HCEC 1CT (cell line): ENCODE data around the gene PCNT.
"Not testable (repeated sequence)": the region's sequence is repeated elsewhere in the genome, so short reads cannot be mapped to it uniquely, and the experiment has no call there.

Experiments used
- DNase-seq: peaks from one replicate; pipeline ENCODE4 v3.0.0-alpha.2; 2017

The PCNT gene

GRCh38 chr21:46455575-46456385 lies 131.8 kb downstream of the PCNT start:
- peak; percentile 59 for DNase-seq

- DNase-seq, result no peak
These were observed 132.8 kb downstream of the PCNT start for GRCh38 chr21:46456750-46457149.

GRCh38 chr21:46457801-46458314 lies 133.9 kb downstream of the PCNT start:
- peak; percentile 57 for DNase-seq

- peak; percentile 97 for DNase-seq
These were observed 134.5 kb downstream of the PCNT start, which contains the start of gene DIP2A for GRCh38 chr21:46458315-46459023. Gene DIP2A, plus strand, starts transcription at chr21:46458891. Its CDS starts 241 bp downstream, at chr21:46459132.

- no peak for DNase-seq
These were observed 135.0 kb downstream of the PCNT start for GRCh38 chr21:46459024-46459355.

- peak; percentile 30 for DNase-seq
These were observed 135.6 kb downstream of the PCNT start for GRCh38 chr21:46459356-46460112.

- no peak for DNase-seq
These were observed 138.0 kb downstream of the PCNT start for GRCh38 chr21:46461909-46462308.

- DNase-seq, result not testable (repeated sequence)
These were observed 141.2 kb downstream of the PCNT start for GRCh38 chr21:46465153-46465552.

- no peak for DNase-seq
These were observed 141.7 kb downstream of the PCNT start for GRCh38 chr21:46465651-46466050.

- no peak for DNase-seq
These were observed 144.3 kb downstream of the PCNT start for GRCh38 chr21:46468108-46468774.

- DNase-seq, result no peak
These were observed 145.3 kb downstream of the PCNT start for GRCh38 chr21:46469275-46469674.

- DNase-seq, result no peak
These were observed 147.6 kb downstream of the PCNT start for GRCh38 chr21:46471514-46471913.

GRCh38 chr21:46472246-46472645 lies 148.3 kb downstream of the PCNT start:
- peak; percentile 12 for DNase-seq

- DNase-seq, result no peak
These were observed 150.4 kb downstream of the PCNT start for GRCh38 chr21:46474382-46474781.

GRCh38 chr21:46475296-46475695 lies 151.3 kb downstream of the PCNT start:
- DNase-seq, result no peak

GRCh38 chr21:46477765-46478164 lies 153.8 kb downstream of the PCNT start:
- DNase-seq, result peak; percentile 78

- DNase-seq, result no peak
These were observed 155.0 kb downstream of the PCNT start for GRCh38 chr21:46478910-46479309.

GRCh38 chr21:46480466-46480865 lies 156.5 kb downstream of the PCNT start:
- no peak for DNase-seq

- DNase-seq, result no peak
These were observed 158.4 kb downstream of the PCNT start for GRCh38 chr21:46482225-46482845.

- DNase-seq, result no peak
These were observed 158.9 kb downstream of the PCNT start for GRCh38 chr21:46482846-46483231.

GRCh38 chr21:46483300-46484295 lies 159.6 kb downstream of the PCNT start:
- DNase-seq, result no peak
